OCI-LY3 (cell line): ENCODE results near the gene PATL2.

Experiments
- H2AFZ ChIP-seq: fragments of 200-600, 300-600 bp; shearing (Covaris generic); 2 replicates; pipeline ENCODE4 v1.6.0; 2014; ENCODE audit warnings: antibody characterized with exemption, low read depth, low read length
- H3K27ac ChIP-seq: fragments of 200-600, 300-600 bp; sonication (generic); 2 replicates; pipeline ENCODE4 v1.5.1; 2014; ENCODE audit warnings: mild to moderate bottlenecking, low read length, moderate library complexity, mixed read lengths
- H3K27me3 ChIP-seq: fragments of 200-600, 300-600 bp; sonication (generic); 2 replicates; pipeline ENCODE4 v1.6.1; 2014; ENCODE audit warnings: low read depth, low read length, mixed read lengths
- H3K36me3 ChIP-seq: fragments of 200-600, 300-600 bp; sonication (generic); replicated peaks from 2 replicates; pipeline ENCODE3; 2014; ENCODE audit warnings: low read depth, low read length, mixed read lengths
- H3K4me1 ChIP-seq: fragments of 300-600, 200-600 bp; sonication (generic); 2 replicates; pipeline ENCODE4 v1.6.1; 2014; ENCODE audit warnings: low read length, mixed read lengths
- H3K4me2 ChIP-seq: fragments of 200-600, 300-600 bp; sonication (generic); 2 replicates; pipeline ENCODE4 v1.6.1; 2014; ENCODE audit warnings: low read length, mixed read lengths
- H3K4me3 ChIP-seq: fragments of 300-600, 200-600 bp; sonication (generic); 2 replicates; pipeline ENCODE4 v1.5.1; 2014; ENCODE audit warnings: antibody characterized with exemption, mild to moderate bottlenecking, low read length, moderate library complexity
- H3K79me2 ChIP-seq: fragments of 300-600, 200-600 bp; shearing (Covaris generic); 2 replicates; pipeline ENCODE4 v1.6.1; 2014; ENCODE audit warnings: mild to moderate bottlenecking, low read length, mixed read lengths
- H3K9ac ChIP-seq: fragments of 300-600, 200-600 bp; shearing (Covaris generic); 2 replicates; pipeline ENCODE4 v1.6.0; 2014; ENCODE audit warnings: mild to moderate bottlenecking, low read length, moderate library complexity
- H3K9me3 ChIP-seq: fragments of 200-600, 300-600 bp; shearing (Covaris generic); 2 replicates; pipeline ENCODE4 v1.6.1; 2014; ENCODE audit warnings: low read length, mixed read lengths; ENCODE audit not compliant: insufficient read depth
- H4K20me1 ChIP-seq: fragments of 200-600, 300-600 bp; sonication (generic); 2 replicates; pipeline ENCODE4 v1.6.1; 2016; ENCODE audit warnings: low read length, mixed read lengths; ENCODE audit not compliant: insufficient read depth
- CTCF ChIP-seq: fragments of 200-600, 300-600 bp; sonication (generic); IDR thresholded peaks from 2 replicates; pipeline ENCODE4 v1.5.1; 2014; ENCODE audit warnings: antibody characterized with exemption, low read length, low read depth
- EZH2phosphoT487 ChIP-seq: fragments of 200-600 bp; shearing (Covaris generic); IDR thresholded peaks from 2 replicates; pipeline ENCODE4 v1.6.1; 2018; ENCODE audit warnings: antibody characterized with exemption, mixed run types, low read depth

PATL2 gene

GRCh38 chr15:44656913-44657312 is 54.2 kb downstream of the PATL2 start:
- Histone ChIP-seq H3K4me1 (0 out of 2 replicates have a peak, but pooled peaks cover 9% of the 10 kb centered on the region), H3K4me3 (no peak overlapping the region), H4K20me1 (no peaks in the 10 kb centered on the region), H3K36me3 (peaks cover 44% of the 10 kb centered on the region), H3K27me3 (no peaks in the 10 kb centered on the region), H3K9me3 (no peaks in the 10 kb centered on the region), H3K9ac (no peak overlapping the region), H3K79me2 (peaks cover 13% of the 10 kb centered on the region), H2AFZ (no peak overlapping the region), H3K4me2 (no peak overlapping the region), H3K27ac (no peak overlapping the region)
- TF ChIP-seq CTCF (no peak), EZH2phosphoT487 (no peak)

GRCh38 chr15:44656298-44656697 is 54.8 kb downstream of the PATL2 start:
- Histone ChIP-seq H3K9ac (no peak overlapping the region), H3K4me2 (no peak overlapping the region), H3K4me1 (0 out of 2 replicates have a peak, but pooled peaks cover 7% of the 10 kb centered on the region), H4K20me1 (no peaks in the 10 kb centered on the region), H3K27me3 (no peaks in the 10 kb centered on the region), H3K27ac (no peak overlapping the region), H2AFZ (no peak overlapping the region), H3K9me3 (no peaks in the 10 kb centered on the region), H3K79me2 (peaks cover 8% of the 10 kb centered on the region; the same call in 1 of the 2 replicates), H3K4me3 (no peak overlapping the region), H3K36me3 (peaks cover 50% of the 10 kb centered on the region)
- TF ChIP-seq CTCF, result no peak
- no peak for TF ChIP-seq EZH2phosphoT487

- no peak overlapping the region for H2AFZ ChIP-seq
- no peaks in the 10 kb centered on the region for H3K9me3 ChIP-seq
- no peak overlapping the region for H3K9ac ChIP-seq
- 0 out of 2 replicates have a peak, but pooled peaks cover 7% of the 10 kb centered on the region for H3K4me1 ChIP-seq
- H3K27me3 ChIP-seq, result no peaks in the 10 kb centered on the region
- H3K36me3 ChIP-seq, result peaks cover 57% of the 10 kb centered on the region
- H3K27ac ChIP-seq, result no peak overlapping the region
- H3K79me2 ChIP-seq, result no peaks in the 10 kb centered on the region
- H3K4me2 ChIP-seq, result no peak overlapping the region
- H4K20me1 ChIP-seq, result no peaks in the 10 kb centered on the region
- no peak for TF ChIP-seq CTCF
- no peak for TF ChIP-seq EZH2phosphoT487
- H3K4me3 ChIP-seq, result no peak overlapping the region
These were observed 56.3 kb downstream of the PATL2 start for GRCh38 chr15:44654858-44655257.

GRCh38 chr15:44647637-44648036 is 63.5 kb downstream of the PATL2 start:
- peaks cover 39% of the 10 kb centered on the region for H3K36me3 ChIP-seq

More at GRCh38 chr15:44647637-44648036, 63.5 kb downstream of the PATL2 start:
- H4K20me1 ChIP-seq, result peaks cover 11% of the 10 kb centered on the region; the same call in 1 of the 2 replicates
- H3K27ac ChIP-seq, result no peak overlapping the region
- H2AFZ ChIP-seq, result no peak overlapping the region
- H3K4me2 ChIP-seq, result no peak overlapping the region
- H3K9me3 ChIP-seq, result no peaks in the 10 kb centered on the region
- peaks cover 17% of the 10 kb centered on the region for H3K79me2 ChIP-seq
- H3K4me1 ChIP-seq, result peaks cover 6% of the 10 kb centered on the region; the same call in 1 of the 2 replicates
- H3K4me3 ChIP-seq, result no peak overlapping the region
- TF ChIP-seq CTCF, result no peak
- TF ChIP-seq EZH2phosphoT487, result no peak
- no peak overlapping the region for H3K9ac ChIP-seq
- H3K27me3 ChIP-seq, result no peaks in the 10 kb centered on the region
